HepG2 (cell line): ENCODE results near the gene C1orf115. TPM values are rescaled to one million over a fixed set of nuclear protein-coding genes. Genes with fewer than 3 reads are reported as not detected.

Experiments
- AKAP8 ChIP-seq: sonication (generic); formaldehyde crosslinking; IDR thresholded peaks from 2 replicates; pipeline ENCODE4 v1.5.1; 2020; ENCODE audit warnings: mild to moderate bottlenecking, missing genetic modification reagents
- ATM ChIP-seq: fragments of 450-650 bp; IDR thresholded peaks from 2 replicates; pipeline ENCODE4 v1.7.1; 2017; ENCODE audit warnings: mild to moderate bottlenecking, borderline replicate concordance
- HNF1A ChIP-seq, 2 experiments: sonication (generic) in 1 of 2; formaldehyde crosslinking in 1 of 2; IDR thresholded peaks; 2 replicates each; pipeline versions ENCODE4 v1.4.0 to v1.6.1; 2016 to 2020; ENCODE audit warnings: borderline replicate concordance in 1 of 2, low read depth in 1 of 2, mild to moderate bottlenecking in 1 of 2, missing genetic modification reagents in 1 of 2
- HOMEZ ChIP-seq: IDR thresholded peaks from 2 replicates; pipeline ENCODE4 v1.6.1; 2016; ENCODE audit warnings: low read depth
- JDP2 ChIP-seq: sonication (generic); formaldehyde crosslinking; IDR thresholded peaks from 2 replicates; pipeline ENCODE4 v1.8.1; 2022; ENCODE audit warnings: missing genetic modification reagents, borderline replicate concordance
- NFE2 ChIP-seq: sonication (generic); formaldehyde crosslinking; IDR thresholded peaks from 2 replicates; pipeline ENCODE4 v1.4.0; 2020; ENCODE audit warnings: missing genetic modification reagents
- PHF20 ChIP-seq: sonication (generic); formaldehyde crosslinking; IDR thresholded peaks from 2 replicates; pipeline ENCODE4 v1.5.0; 2020; ENCODE audit warnings: mild to moderate bottlenecking, missing genetic modification reagents
- PHF8 ChIP-seq: sonication (generic); formaldehyde crosslinking; IDR thresholded peaks from 2 replicates; pipeline ENCODE4 v1.5.0; 2020; ENCODE audit warnings: missing genetic modification reagents
- REL ChIP-seq: sonication (generic); formaldehyde crosslinking; conservative IDR thresholded peaks from 2 replicates; pipeline ENCODE4 v1.8.0; 2022; ENCODE audit warnings: mild to moderate bottlenecking, missing genetic modification reagents, moderate library complexity
- REPIN1 ChIP-seq: sonication (generic); formaldehyde crosslinking; IDR thresholded peaks from 2 replicates; pipeline ENCODE4 v1.8.0; 2022; ENCODE audit warnings: missing genetic modification reagents, low read depth, mild to moderate bottlenecking, borderline replicate concordance
- TEAD3 ChIP-seq: optimal IDR thresholded peaks from 2 replicates; pipeline ENCODE3; 2016; ENCODE audit warnings: borderline replicate concordance
- ZKSCAN1 ChIP-seq: fragments of 150-350 bp; IDR thresholded peaks from 2 replicates; pipeline ENCODE4 v1.6.1; 2014; ENCODE audit warnings: low read length
- ZNF3 ChIP-seq: IDR thresholded peaks from 2 replicates; pipeline ENCODE4 v1.7.0; 2017; ENCODE audit warnings: inconsistent platforms
- ZNF343 ChIP-seq: sonication (generic); formaldehyde crosslinking; IDR thresholded peaks from 2 replicates; pipeline ENCODE4 v1.4.0; 2020; ENCODE audit warnings: mild to moderate bottlenecking, missing genetic modification reagents
- ZNF383 ChIP-seq: sonication (generic); formaldehyde crosslinking; IDR thresholded peaks from 2 replicates; pipeline ENCODE4 v1.4.0; 2020; ENCODE audit warnings: missing genetic modification reagents, mild to moderate bottlenecking, borderline replicate concordance
- ZNF687 ChIP-seq: sonication (generic); formaldehyde crosslinking; IDR thresholded peaks from 2 replicates; pipeline ENCODE4 v1.5.1; 2020; ENCODE audit warnings: mild to moderate bottlenecking, missing genetic modification reagents, moderate library complexity
- ZNF816 ChIP-seq: sonication (generic); formaldehyde crosslinking; IDR thresholded peaks from 2 replicates; pipeline ENCODE4 v1.8.0; 2022; ENCODE audit warnings: missing genetic modification reagents, mild to moderate bottlenecking, borderline replicate concordance
- ZSCAN31 ChIP-seq: sonication (generic); formaldehyde crosslinking; IDR thresholded peaks from 2 replicates; pipeline ENCODE4 v1.5.0; 2020; ENCODE audit warnings: low read depth, mild to moderate bottlenecking, missing genetic modification reagents
- polyA plus RNA-seq, 8 experiments: library from polyadenylated mRNA; depleted of rRNA in 3 of 8; stranded (reverse) in 7 of 8; unstranded in 1 of 8; fragments of >200 nt; fragmentation: Illumina TruSeq in 4 of 8; extraction: Trizol in 4 of 8; gene quantifications; 2 replicates each; pipeline versions ENCODE4 v1.2.1 to v1.2.3, GENCODE V29; 2011 to 2016; ENCODE audit warnings: low read depth in 4 of 8, missing spikeins in 1 of 8, mixed read lengths in 1 of 8; ENCODE audit not compliant: insufficient read depth in 1 of 8
- total RNA-seq, 5 experiments: library from RNA; depleted of rRNA; stranded (reverse); fragments of >200 nt; fragmentation: Illumina TruSeq; extraction: Trizol; gene quantifications; 2 replicates each; pipeline ENCODE4 v1.2.3, GENCODE V29; 2016; ENCODE audit warnings: low read depth in 1 of 5

C1orf115 gene
- total and polyA plus RNA-seq, 2 of the 13 experiments (the other 11 are each of a cell fraction or from before 2014, with no cell fraction given), result 25.2 to 85.9 TPM

- peak; percentile 91 for TF ChIP-seq ZNF687 (CRISPR knock-in tag)
- no peak for TF ChIP-seq HNF1A (IDR thresholded peaks at IDR 0.05; ENCODE audit: low read depth)
- TF ChIP-seq HNF1A (CRISPR knock-in tag; IDR thresholded peaks at IDR 0.05; ENCODE audit: borderline replicate concordance), result 0 out of 2 replicates have a peak, but pooled peaks have one; percentile 21
- peak; percentile 28; the same call in 1 of the 2 replicates for TF ChIP-seq HOMEZ (CRISPR knock-in tag)
- no peak for TF ChIP-seq JDP2 (CRISPR knock-in tag)
- TF ChIP-seq TEAD3, result peak; percentile 30
- peak; percentile 81 for TF ChIP-seq REPIN1 (CRISPR knock-in tag)
- TF ChIP-seq ZNF343 (CRISPR knock-in tag), result no peak
- peak; percentile 71; the same call in 1 of the 2 replicates for TF ChIP-seq ZNF3 (CRISPR knock-in tag)
- 0 out of 2 replicates have a peak, but pooled peaks have one; percentile 34 for TF ChIP-seq REL
- peak; percentile 83 for TF ChIP-seq PHF8 (CRISPR knock-in tag)
- no peak for TF ChIP-seq ZKSCAN1
- TF ChIP-seq NFE2, result no peak
- no peak for TF ChIP-seq ZNF816 (CRISPR knock-in tag)
- peak; percentile 67; the same call in 1 of the 2 replicates for TF ChIP-seq AKAP8
- peak; percentile 42; the same call in 1 of the 2 replicates for TF ChIP-seq PHF20 (CRISPR knock-in tag)
- no peak for TF ChIP-seq ZNF383 (CRISPR knock-in tag)
- no peak for TF ChIP-seq ATM
- peak; percentile 78; the same call in 1 of the 2 replicates for TF ChIP-seq ZSCAN31 (CRISPR knock-in tag)
These were observed 58.1 kb downstream of the C1orf115 start, which contains the start of gene MTARC2 (continued) for GRCh38 chr1:220748089-220748934.
